Measurements from ENCODE around the gene MYH11.
"Not testable (repeated sequence)": the region's sequence is repeated elsewhere in the genome, so short reads cannot be mapped to it uniquely, and the experiment has no call there.

MYH11 gene

DNA sequence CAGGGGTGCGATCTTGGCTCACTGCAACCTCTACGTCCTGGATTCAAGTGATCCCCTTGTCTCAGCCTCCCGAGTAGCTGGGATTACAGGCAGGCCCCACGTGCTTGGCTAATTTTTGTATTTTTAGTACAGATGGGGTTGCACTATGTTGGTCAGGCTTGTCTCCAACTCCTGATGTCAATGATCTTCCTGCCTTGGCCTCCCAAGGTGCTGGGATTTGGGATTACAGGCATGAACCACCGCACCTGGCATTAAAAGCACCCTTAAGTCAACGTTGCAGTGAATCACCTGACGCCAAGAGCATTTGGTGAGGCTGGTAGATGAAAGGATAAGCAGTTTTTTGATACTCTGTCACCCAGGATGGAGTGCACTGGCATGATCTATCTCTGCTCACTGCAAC is 147.8 kb downstream of the MYH11 start:
- DNase-seq (ENCODE audit: low spot score), result no peak

- no peak for DNase-seq (ENCODE audit: low spot score)
Measured at GRCh38 chr16:15708096-15708495, 148.7 kb downstream of the MYH11 start.

DNA sequence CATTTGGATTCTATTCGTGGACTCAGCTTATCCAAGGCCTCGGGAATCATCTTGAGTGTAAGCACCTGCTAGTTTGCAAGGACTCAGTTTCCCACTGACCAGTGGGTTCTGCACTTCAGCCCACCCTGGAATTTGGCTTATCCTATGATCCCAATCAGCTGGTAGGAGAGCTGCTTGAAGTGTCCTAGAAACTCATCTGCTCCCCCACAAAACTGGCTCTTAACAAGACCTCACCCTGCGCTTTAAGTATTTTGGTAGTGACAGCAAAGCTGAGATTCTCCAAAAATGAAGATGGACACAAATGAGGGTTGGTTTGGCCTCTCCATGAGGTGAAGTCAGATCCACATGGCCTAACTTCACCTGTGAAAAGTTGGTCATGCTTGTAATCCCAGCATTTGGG is 149.5 kb downstream of the MYH11 start:
- DNase-seq (ENCODE audit: low spot score), result no peak

GRCh38 chr16:15705064-15705565 is 151.7 kb downstream of the MYH11 start:
- DNase-seq (ENCODE audit: low spot score), result no peak

DNA sequence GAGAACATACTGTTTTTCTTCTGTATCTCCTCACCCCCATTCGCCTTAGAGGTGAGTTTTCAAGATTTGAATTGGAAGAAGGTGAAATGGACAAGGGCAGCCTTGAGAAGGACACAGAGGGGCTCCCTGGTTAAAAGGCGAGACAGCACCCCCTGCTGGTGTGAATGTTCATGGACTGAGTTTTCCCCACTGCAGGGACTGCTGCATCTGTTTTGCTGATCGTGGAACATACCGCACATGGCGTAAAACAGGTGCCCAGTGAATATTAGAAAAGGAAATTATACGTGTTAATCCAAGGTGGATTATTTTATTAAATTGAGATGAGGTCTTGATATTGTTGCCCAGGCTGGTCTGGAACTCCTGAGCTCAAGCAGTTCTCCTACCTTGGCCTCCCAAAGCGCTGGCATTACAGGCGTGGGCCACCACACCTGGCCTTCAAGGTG is 152.3 kb downstream of the MYH11 start:
- DNase-seq (ENCODE audit: low spot score), result peak; percentile 43

- DNase-seq (ENCODE audit: low spot score), result no peak
Measured at GRCh38 chr16:15703029-15703736, 153.6 kb downstream of the MYH11 start.

GRCh38 chr16:15701975-15702970 is 154.6 kb downstream of the MYH11 start:
- DNase-seq (ENCODE audit: low spot score), result no peak

GRCh38 chr16:15701367-15701766 is 155.5 kb downstream of the MYH11 start:
- DNase-seq (ENCODE audit: low spot score), result no peak

- no peak for DNase-seq (ENCODE audit: low spot score)
Measured at GRCh38 chr16:15699819-15700218, 157.0 kb downstream of the MYH11 start.

GRCh38 chr16:15694499-15694898 is 162.3 kb downstream of the MYH11 start:
- no peak for DNase-seq (ENCODE audit: low spot score)

DNA sequence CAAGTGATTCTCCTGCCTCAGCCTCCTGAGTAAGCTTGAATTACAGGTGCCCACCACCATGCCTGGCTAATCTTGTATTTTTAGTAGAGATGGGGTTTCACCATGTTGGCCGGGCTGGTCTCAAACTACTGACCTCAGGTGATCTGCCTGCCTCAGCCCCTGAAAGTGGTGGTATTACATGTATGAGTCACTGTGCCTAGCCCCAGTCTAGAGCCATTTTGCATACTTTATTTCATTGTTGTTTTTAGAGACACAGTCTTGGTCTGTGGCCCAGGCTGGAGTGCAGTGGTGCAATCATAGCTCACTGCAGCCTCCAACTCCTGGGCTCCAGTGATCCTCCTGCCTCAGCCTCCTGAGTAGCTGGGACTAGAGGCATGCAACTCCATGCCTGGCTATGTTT is 164.3 kb downstream of the MYH11 start:
- not testable (repeated sequence) for DNase-seq (ENCODE audit: low spot score)

- no peak for DNase-seq (ENCODE audit: low spot score)
Measured at GRCh38 chr16:15691046-15691445, 165.8 kb downstream of the MYH11 start.

- no peak for DNase-seq (ENCODE audit: low spot score)
Measured at GRCh38 chr16:15690296-15690695, 166.5 kb downstream of the MYH11 start.

GRCh38 chr16:15689290-15689689 is 167.5 kb downstream of the MYH11 start:
- no peak for DNase-seq (ENCODE audit: low spot score)

GRCh38 chr16:15686287-15686686 is 170.5 kb downstream of the MYH11 start:
- no peak for DNase-seq (ENCODE audit: low spot score)

- peak; percentile 41 for DNase-seq (ENCODE audit: low spot score)
Measured at GRCh38 chr16:15682105-15682570, 174.7 kb downstream of the MYH11 start.

- DNase-seq (ENCODE audit: low spot score), result no peak
Measured at GRCh38 chr16:15677447-15677846, 179.4 kb downstream of the MYH11 start.

DNA sequence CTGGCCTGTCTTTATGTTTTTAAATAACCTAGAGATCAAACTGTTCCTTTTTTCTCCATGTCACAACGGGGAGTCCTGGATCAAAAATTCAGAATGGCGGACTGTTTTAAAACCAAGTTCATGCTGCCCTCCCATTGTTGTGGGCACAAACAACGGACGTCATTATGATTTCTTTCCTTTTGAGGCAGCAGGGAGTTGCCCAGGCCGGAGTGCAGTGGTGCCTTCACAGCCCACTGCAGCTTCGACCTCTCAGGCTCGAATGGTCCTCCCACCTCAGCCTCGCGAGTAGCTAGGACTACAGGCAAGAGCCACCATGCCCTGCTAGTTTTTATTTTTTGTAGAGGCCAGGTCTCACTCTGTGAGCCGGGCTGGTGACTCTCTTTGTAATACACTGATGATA is 180.3 kb downstream of the MYH11 start:
- no peak for DNase-seq (ENCODE audit: low spot score)

GRCh38 chr16:15674571-15674970 is 182.3 kb downstream of the MYH11 start:
- no peak for DNase-seq (ENCODE audit: low spot score)

DNA sequence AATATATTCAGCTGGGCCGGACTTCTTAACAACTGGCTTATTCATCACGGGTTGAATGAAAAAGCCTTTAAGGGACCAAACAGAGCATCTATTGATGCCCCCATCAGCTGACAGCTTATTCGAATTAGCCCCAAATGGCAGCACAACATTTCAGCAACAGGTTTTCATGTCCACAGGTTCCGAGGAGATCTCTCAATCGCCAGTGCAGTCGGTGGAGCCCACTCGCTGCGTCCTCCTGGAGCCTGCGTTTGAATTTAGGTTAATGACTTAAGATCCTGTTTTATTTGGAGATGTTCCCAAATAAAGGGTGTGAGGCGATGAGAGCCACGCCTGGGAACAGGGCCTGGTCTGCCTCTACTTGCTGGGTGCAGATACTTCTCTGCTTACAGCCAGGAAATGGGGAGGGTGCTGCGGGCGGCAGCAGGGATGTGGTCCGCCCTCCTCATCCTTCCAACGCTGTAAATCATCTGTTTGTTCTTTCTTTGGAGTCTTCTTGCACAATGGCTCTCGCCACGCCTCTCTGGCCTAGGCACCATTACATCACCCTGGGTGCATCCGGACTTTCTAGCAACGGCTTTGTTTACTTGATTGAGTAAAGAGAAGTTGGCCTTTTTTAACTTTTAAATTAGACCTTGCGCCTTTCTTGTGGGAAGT is 184.2 kb downstream of the MYH11 start:
- peak; percentile 72 for DNase-seq (ENCODE audit: low spot score)

- DNase-seq (ENCODE audit: low spot score), result not testable (repeated sequence)
Measured at GRCh38 chr16:15672127-15672513, 184.7 kb downstream of the MYH11 start.

GRCh38 chr16:15671530-15672117 is 185.2 kb downstream of the MYH11 start:
- DNase-seq (ENCODE audit: low spot score), result no peak

All from SW480 (cell line).